WTC11 (cell line): Measurements from ENCODE around the gene NEK8. TPM values are rescaled to one million over a fixed set of nuclear protein-coding genes. Genes with fewer than 3 reads are reported as not detected.

ENCODE experiments used
- ATAC-seq: fragments of 200-7000 bp; cut with Tn5 transposase; 2 replicates; pipeline ENCODE4 v1.10.0; 2021; ENCODE audit warnings: mild to moderate bottlenecking, moderate library complexity
- CTCF ChIA-PET: fragments of 300-600 bp; sonication (Branson Sonifier 250); formaldehyde crosslinking; loops from one replicate; lab custom pipeline; 2021; ENCODE audit warnings: antibody characterized with exemption; lab: Charles Lee
- POLR2A ChIA-PET: fragments of 350-600 bp; sonication (Branson Sonifier 250); formaldehyde crosslinking; loops from one replicate; lab custom pipeline; 2021; ENCODE audit warnings: antibody characterized with exemption; lab: Charles Lee
- DNase-seq: peaks from one replicate; pipeline ENCODE4 v3.0.0; 2021; ENCODE audit warnings: low spot score
- H3K27ac Mint-ChIP-seq: 2 replicates; pipeline ENCODE4 v1.8.0; 2021; ENCODE audit warnings: mixed read lengths
- H3K27me3 Mint-ChIP-seq: 2 replicates; pipeline ENCODE4 v1.8.0; 2021; ENCODE audit warnings: low read depth, mild to moderate bottlenecking, moderate library complexity, mixed read lengths
- H3K36me3 Mint-ChIP-seq: 2 replicates; pipeline ENCODE4 v1.8.0; 2021; ENCODE audit warnings: mixed read lengths
- H3K4me1 Mint-ChIP-seq: 2 replicates; pipeline ENCODE4 v1.8.0; 2022; ENCODE audit warnings: mixed read lengths
- H3K4me3 Mint-ChIP-seq: 2 replicates; pipeline ENCODE4 v1.8.0; 2021; ENCODE audit warnings: mild to moderate bottlenecking, moderate library complexity, mixed read lengths
- H3K9me3 Mint-ChIP-seq: 2 replicates; pipeline ENCODE4 v1.8.0; 2021; ENCODE audit warnings: mixed read lengths
- ATF2 ChIP-seq: sonication (generic); formaldehyde crosslinking; IDR thresholded peaks from 2 replicates; pipeline ENCODE4 v1.8.1; 2022; ENCODE audit warnings: low read depth, missing genetic modification reagents, borderline replicate concordance
- CDX4 ChIP-seq: fragments of 250-450 bp; sonication (Bioruptor Pico); IDR thresholded peaks from 2 replicates; pipeline ENCODE4 v1.9.0; 2021; ENCODE audit warnings: moderate library complexity, mild to moderate bottlenecking, inconsistent platforms, borderline replicate concordance
- ELF4 ChIP-seq: sonication (generic); formaldehyde crosslinking; IDR thresholded peaks from 2 replicates; pipeline ENCODE4 v1.8.1; 2022; ENCODE audit warnings: low read depth, mild to moderate bottlenecking, moderate library complexity, missing genetic modification reagents
- ESRRA ChIP-seq: sonication (generic); formaldehyde crosslinking; IDR thresholded peaks from 2 replicates; pipeline ENCODE4 v1.8.1; 2022; ENCODE audit warnings: mild to moderate bottlenecking, missing genetic modification reagents, borderline replicate concordance
- FOXJ3 ChIP-seq: sonication (generic); formaldehyde crosslinking; IDR thresholded peaks from 2 replicates; pipeline ENCODE4 v1.9.0; 2021; ENCODE audit warnings: missing genetic modification reagents, mild to moderate bottlenecking, borderline replicate concordance
- IRF1 ChIP-seq: sonication (generic); formaldehyde crosslinking; IDR thresholded peaks from 2 replicates; pipeline ENCODE4 v1.8.0; 2023; ENCODE audit warnings: missing genetic modification reagents
- JUN ChIP-seq: sonication (generic); formaldehyde crosslinking; IDR thresholded peaks from 2 replicates; pipeline ENCODE4 v1.8.0; 2023; ENCODE audit warnings: mild to moderate bottlenecking, missing genetic modification reagents
- MAX ChIP-seq: sonication (generic); formaldehyde crosslinking; IDR thresholded peaks from 2 replicates; pipeline ENCODE4 v1.8.0; 2022; ENCODE audit warnings: mild to moderate bottlenecking, missing genetic modification reagents
- MYBL2 ChIP-seq: sonication (generic); formaldehyde crosslinking; IDR thresholded peaks from 2 replicates; pipeline ENCODE4 v1.8.1; 2023; ENCODE audit warnings: mild to moderate bottlenecking, moderate library complexity, missing genetic modification reagents
- NR3C1 ChIP-seq: sonication (generic); formaldehyde crosslinking; conservative IDR thresholded peaks from 2 replicates; pipeline ENCODE4 v1.8.1; 2023; ENCODE audit warnings: low read depth, mild to moderate bottlenecking, missing genetic modification reagents
- SP1 ChIP-seq: sonication (generic); formaldehyde crosslinking; conservative IDR thresholded peaks from 2 replicates; pipeline ENCODE4 v1.8.1; 2022; ENCODE audit warnings: missing genetic modification reagents
- ZNF232 ChIP-seq: sonication (generic); formaldehyde crosslinking; IDR thresholded peaks from 2 replicates; pipeline ENCODE4 v1.8.0; 2022; ENCODE audit warnings: mild to moderate bottlenecking, missing genetic modification reagents
- ZNF317 ChIP-seq: sonication (generic); formaldehyde crosslinking; IDR thresholded peaks from 2 replicates; pipeline ENCODE4 v1.8.1; 2023; ENCODE audit warnings: low read depth, mild to moderate bottlenecking, moderate library complexity, missing genetic modification reagents, borderline replicate concordance
- total RNA-seq: library from RNA; stranded (reverse); gene quantifications from 3 replicates; pipeline ENCODE4 v1.2.3, GENCODE V29; 2021
- TF ChIP-seq, protein P1 (sequence below): sonication (generic); formaldehyde crosslinking; IDR thresholded peaks from 2 replicates; pipeline ENCODE4 v1.8.0; 2023; ENCODE audit warnings: missing genetic modification reagents, mild to moderate bottlenecking, borderline replicate concordance
- TF ChIP-seq, protein P2 (sequence below): fragments of 250-450 bp; sonication (Bioruptor Pico); IDR thresholded peaks from 2 replicates; pipeline ENCODE4 v1.9.0; 2021; ENCODE audit warnings: mild to moderate bottlenecking, borderline replicate concordance
- TF ChIP-seq, protein P3 (sequence below): sonication (generic); formaldehyde crosslinking; IDR thresholded peaks from 2 replicates; pipeline ENCODE4 v1.8.0; 2022; ENCODE audit warnings: mild to moderate bottlenecking, missing genetic modification reagents
- TF ChIP-seq, protein P4 (sequence below): fragments of 250-450 bp; sonication (Bioruptor Pico); IDR thresholded peaks from 2 replicates; pipeline ENCODE4 v1.8.0; 2021; ENCODE audit warnings: mild to moderate bottlenecking

The NEK8 gene
- total RNA-seq, 1 experiment from 2014 or later: 25.0 TPM

- TF ChIP-seq MAX (no peak), ATF2 (CRISPR knock-in tag) (no peak), FOXJ3 (CRISPR knock-in tag) (no peak)
Observed at GRCh38 chr17:28733346-28733745, 4.8 kb downstream of the NEK8 start (continued).

DNA sequence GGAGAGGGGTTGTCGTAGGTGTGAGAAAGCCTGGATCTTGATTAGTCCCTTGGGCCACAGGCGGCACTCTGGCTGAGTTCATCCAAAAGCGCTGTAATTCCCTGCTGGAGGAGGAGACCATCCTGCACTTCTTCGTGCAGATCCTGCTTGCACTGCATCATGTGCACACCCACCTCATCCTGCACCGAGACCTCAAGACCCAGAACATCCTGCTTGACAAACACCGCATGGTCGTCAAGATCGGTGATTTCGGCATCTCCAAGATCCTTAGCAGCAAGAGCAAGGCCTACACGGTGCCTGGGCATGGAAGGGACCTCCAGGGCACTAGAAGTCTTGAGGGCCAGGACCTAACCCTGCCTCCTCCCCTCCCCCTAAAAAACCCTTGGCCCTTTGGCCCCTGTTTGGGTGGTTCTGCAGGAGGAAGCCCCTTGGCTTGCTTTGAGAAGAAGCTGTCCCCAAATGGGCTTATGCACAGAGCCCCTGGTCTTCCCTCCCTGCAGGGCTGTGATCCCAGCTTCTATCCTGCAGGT is 6.2 kb downstream of the NEK8 start:
- POLR2A ChIA-PET: interaction anchor here (0.6 kb wide), 1 partner anchor 11 kb away, joined by 3 read pairs; no protein-coding TSS in a partner anchor
- ATAC-seq (no peak), DNase-seq (no peak)
- Mint-ChIP-seq H3K4me1 (0 out of 2 replicates have a peak, but pooled peaks cover 2% of the 10 kb centered on the region), H3K4me3 (no peak overlapping the region), H3K27me3 (no peaks in the 10 kb centered on the region), H3K9me3 (no peaks in the 10 kb centered on the region), H3K27ac (no peak overlapping the region), H3K36me3 (peaks cover 21% of the 10 kb centered on the region)
- CTCF ChIA-PET: interaction anchor here (1.3 to 12.2 kb wide), 2 partner anchors 8 to 12 kb away, joined by 5 to 541 read pairs; partner anchors contain the start of gene TRAF4
- no peak for TF ChIP-seq ZNF232 (CRISPR knock-in tag)
- no peak for TF ChIP-seq NR3C1 (CRISPR knock-in tag)
- TF ChIP-seq ESRRA (CRISPR knock-in tag): no peak
- TF ChIP-seq ELF4 (CRISPR knock-in tag): no peak
- TF ChIP-seq FOXJ3 (CRISPR knock-in tag): no peak
- no peak for TF ChIP-seq SP1 (CRISPR knock-in tag)
- TF ChIP-seq, protein P1, sequence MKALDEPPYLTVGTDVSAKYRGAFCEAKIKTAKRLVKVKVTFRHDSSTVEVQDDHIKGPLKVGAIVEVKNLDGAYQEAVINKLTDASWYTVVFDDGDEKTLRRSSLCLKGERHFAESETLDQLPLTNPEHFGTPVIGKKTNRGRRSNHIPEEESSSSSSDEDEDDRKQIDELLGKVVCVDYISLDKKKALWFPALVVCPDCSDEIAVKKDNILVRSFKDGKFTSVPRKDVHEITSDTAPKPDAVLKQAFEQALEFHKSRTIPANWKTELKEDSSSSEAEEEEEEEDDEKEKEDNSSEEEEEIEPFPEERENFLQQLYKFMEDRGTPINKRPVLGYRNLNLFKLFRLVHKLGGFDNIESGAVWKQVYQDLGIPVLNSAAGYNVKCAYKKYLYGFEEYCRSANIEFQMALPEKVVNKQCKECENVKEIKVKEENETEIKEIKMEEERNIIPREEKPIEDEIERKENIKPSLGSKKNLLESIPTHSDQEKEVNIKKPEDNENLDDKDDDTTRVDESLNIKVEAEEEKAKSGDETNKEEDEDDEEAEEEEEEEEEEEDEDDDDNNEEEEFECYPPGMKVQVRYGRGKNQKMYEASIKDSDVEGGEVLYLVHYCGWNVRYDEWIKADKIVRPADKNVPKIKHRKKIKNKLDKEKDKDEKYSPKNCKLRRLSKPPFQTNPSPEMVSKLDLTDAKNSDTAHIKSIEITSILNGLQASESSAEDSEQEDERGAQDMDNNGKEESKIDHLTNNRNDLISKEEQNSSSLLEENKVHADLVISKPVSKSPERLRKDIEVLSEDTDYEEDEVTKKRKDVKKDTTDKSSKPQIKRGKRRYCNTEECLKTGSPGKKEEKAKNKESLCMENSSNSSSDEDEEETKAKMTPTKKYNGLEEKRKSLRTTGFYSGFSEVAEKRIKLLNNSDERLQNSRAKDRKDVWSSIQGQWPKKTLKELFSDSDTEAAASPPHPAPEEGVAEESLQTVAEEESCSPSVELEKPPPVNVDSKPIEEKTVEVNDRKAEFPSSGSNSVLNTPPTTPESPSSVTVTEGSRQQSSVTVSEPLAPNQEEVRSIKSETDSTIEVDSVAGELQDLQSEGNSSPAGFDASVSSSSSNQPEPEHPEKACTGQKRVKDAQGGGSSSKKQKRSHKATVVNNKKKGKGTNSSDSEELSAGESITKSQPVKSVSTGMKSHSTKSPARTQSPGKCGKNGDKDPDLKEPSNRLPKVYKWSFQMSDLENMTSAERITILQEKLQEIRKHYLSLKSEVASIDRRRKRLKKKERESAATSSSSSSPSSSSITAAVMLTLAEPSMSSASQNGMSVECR (CRISPR knock-in tag): no peak
- no peak for TF ChIP-seq JUN (CRISPR knock-in tag)
- TF ChIP-seq, protein P2, sequence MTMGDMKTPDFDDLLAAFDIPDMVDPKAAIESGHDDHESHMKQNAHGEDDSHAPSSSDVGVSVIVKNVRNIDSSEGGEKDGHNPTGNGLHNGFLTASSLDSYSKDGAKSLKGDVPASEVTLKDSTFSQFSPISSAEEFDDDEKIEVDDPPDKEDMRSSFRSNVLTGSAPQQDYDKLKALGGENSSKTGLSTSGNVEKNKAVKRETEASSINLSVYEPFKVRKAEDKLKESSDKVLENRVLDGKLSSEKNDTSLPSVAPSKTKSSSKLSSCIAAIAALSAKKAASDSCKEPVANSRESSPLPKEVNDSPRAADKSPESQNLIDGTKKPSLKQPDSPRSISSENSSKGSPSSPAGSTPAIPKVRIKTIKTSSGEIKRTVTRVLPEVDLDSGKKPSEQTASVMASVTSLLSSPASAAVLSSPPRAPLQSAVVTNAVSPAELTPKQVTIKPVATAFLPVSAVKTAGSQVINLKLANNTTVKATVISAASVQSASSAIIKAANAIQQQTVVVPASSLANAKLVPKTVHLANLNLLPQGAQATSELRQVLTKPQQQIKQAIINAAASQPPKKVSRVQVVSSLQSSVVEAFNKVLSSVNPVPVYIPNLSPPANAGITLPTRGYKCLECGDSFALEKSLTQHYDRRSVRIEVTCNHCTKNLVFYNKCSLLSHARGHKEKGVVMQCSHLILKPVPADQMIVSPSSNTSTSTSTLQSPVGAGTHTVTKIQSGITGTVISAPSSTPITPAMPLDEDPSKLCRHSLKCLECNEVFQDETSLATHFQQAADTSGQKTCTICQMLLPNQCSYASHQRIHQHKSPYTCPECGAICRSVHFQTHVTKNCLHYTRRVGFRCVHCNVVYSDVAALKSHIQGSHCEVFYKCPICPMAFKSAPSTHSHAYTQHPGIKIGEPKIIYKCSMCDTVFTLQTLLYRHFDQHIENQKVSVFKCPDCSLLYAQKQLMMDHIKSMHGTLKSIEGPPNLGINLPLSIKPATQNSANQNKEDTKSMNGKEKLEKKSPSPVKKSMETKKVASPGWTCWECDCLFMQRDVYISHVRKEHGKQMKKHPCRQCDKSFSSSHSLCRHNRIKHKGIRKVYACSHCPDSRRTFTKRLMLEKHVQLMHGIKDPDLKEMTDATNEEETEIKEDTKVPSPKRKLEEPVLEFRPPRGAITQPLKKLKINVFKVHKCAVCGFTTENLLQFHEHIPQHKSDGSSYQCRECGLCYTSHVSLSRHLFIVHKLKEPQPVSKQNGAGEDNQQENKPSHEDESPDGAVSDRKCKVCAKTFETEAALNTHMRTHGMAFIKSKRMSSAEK (CRISPR knock-in tag): no peak

DNA sequence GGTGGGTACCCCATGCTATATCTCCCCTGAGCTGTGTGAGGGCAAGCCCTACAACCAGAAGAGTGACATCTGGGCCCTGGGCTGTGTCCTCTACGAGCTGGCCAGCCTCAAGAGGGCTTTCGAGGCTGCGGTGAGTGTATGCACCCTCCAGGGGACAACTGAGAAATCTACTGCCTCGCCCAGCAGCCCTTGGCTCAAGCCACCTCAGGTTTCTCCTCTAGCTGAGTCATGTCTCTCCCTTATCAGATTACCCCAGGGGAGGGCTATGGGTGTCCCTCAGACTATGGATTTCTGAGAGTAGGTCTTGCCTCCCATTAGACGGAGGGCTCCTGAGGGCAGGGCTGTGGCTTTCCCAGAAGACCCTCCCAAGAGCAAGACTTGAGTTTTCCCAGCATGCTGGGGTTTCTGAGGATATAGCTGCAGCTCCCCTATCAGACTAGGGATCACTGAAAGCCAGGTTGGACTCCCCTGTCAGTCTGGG is 6.7 kb downstream of the NEK8 start:
- no peaks in the 10 kb centered on the region for H3K9me3 Mint-ChIP-seq
- ATAC-seq: no peak
- peaks cover 22% of the 10 kb centered on the region for H3K36me3 Mint-ChIP-seq
- ChIA-PET CTCF (interaction anchor here (1.3 to 12.2 kb wide), 2 partner anchors 8 to 12 kb away, joined by 5 to 541 read pairs; partner anchors contain the start of gene TRAF4), POLR2A (interaction anchor here (0.6 kb wide), 1 partner anchor 10 kb away, joined by 3 read pairs; no protein-coding TSS in a partner anchor)
- H3K4me1 Mint-ChIP-seq: no peaks in the 10 kb centered on the region
- H3K4me3 Mint-ChIP-seq: no peak overlapping the region
- no peak overlapping the region for H3K27ac Mint-ChIP-seq
- H3K27me3 Mint-ChIP-seq: no peaks in the 10 kb centered on the region
- no peak for DNase-seq
- TF ChIP-seq, protein P3, sequence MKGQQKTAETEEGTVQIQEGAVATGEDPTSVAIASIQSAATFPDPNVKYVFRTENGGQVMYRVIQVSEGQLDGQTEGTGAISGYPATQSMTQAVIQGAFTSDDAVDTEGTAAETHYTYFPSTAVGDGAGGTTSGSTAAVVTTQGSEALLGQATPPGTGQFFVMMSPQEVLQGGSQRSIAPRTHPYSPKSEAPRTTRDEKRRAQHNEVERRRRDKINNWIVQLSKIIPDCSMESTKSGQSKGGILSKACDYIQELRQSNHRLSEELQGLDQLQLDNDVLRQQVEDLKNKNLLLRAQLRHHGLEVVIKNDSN (CRISPR knock-in tag): no peak
- no peak for TF ChIP-seq ZNF317 (CRISPR knock-in tag)
- no peak for TF ChIP-seq CDX4 (CRISPR knock-in tag)
- no peak for TF ChIP-seq IRF1
- TF ChIP-seq FOXJ3 (CRISPR knock-in tag): no peak
- TF ChIP-seq MYBL2: no peak
- TF ChIP-seq JUN (CRISPR knock-in tag): no peak
- TF ChIP-seq, protein P4, sequence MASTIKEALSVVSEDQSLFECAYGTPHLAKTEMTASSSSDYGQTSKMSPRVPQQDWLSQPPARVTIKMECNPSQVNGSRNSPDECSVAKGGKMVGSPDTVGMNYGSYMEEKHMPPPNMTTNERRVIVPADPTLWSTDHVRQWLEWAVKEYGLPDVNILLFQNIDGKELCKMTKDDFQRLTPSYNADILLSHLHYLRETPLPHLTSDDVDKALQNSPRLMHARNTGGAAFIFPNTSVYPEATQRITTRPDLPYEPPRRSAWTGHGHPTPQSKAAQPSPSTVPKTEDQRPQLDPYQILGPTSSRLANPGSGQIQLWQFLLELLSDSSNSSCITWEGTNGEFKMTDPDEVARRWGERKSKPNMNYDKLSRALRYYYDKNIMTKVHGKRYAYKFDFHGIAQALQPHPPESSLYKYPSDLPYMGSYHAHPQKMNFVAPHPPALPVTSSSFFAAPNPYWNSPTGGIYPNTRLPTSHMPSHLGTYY: no peak
